RWPE1 (cell line): ENCODE measurements around the gene IFT52.

Experiments
- CTCF ChIA-PET: fragments of 350-600 bp; sonication (Branson Sonifier 250); formaldehyde crosslinking; extraction: SDS; loops from one replicate; lab custom pipeline; 2021; lab: Yijun Ruan, JAX
- POLR2A ChIA-PET: fragments of 400-600 bp; formaldehyde crosslinking; extraction: SDS; loops from one replicate; lab custom pipeline; 2020; ENCODE audit warnings: antibody characterized with exemption; ENCODE audit not compliant: low non-redundant PET; lab: Yijun Ruan, JAX
- DNase-seq: peaks from one replicate; pipeline ENCODE4 v3.0.0; 2012; ENCODE audit warnings: low spot score
- H3K27ac ChIP-seq: fragments of 450-650 bp; 2 replicates; pipeline ENCODE4 v1.5.1; 2017
- TF ChIP-seq, protein P1 (sequence below): fragments of 450-650 bp; conservative IDR thresholded peaks from 2 replicates; pipeline ENCODE4 v1.5.1; 2017; ENCODE audit warnings: low read depth, mild to moderate bottlenecking

Gene IFT52

DNA sequence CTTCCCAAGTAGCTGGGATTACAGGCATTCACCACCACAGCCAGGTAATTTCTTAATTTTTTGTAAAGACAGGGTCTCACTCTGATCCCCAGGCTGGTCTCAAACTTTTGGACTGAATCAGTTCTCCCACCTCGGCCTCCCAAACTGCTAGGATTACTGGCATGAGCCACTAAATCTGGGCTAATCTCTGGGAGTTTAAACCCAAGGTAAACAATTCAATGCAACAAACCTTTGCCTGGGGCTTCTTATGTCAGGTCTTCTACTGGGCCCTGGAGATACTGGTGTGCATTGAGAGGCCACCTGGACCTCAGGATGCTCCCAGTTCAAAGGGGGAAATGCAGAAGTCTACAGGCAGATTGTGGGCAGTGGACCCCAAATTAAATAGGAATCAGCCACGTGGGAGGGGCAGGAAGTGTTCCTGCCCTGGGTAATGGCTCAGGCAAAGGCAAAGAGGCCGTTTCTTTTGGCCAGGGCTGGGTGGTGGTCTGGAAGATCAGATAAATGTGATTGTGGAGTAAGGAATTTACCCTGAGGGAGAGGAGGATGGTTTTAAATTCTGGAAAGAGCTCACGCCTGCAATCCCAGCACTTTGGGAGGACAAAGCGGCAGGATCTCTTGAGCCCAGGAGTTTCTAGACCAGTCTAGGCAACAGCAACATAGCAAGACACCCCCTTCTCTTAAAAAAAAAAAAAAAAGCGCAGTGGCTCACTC lies 74.9 kb downstream of the IFT52 start:
- ChIA-PET CTCF (interaction anchor here (1.0 kb wide), 1 partner anchor 216 kb away, joined by 3 read pairs; no protein-coding TSS in a partner anchor), POLR2A (interaction anchor here (0.7 kb wide), 1 partner anchor 426 kb away, joined by 4 read pairs; no protein-coding TSS in a partner anchor)
- no peak for DNase-seq
- TF ChIP-seq, protein P1, sequence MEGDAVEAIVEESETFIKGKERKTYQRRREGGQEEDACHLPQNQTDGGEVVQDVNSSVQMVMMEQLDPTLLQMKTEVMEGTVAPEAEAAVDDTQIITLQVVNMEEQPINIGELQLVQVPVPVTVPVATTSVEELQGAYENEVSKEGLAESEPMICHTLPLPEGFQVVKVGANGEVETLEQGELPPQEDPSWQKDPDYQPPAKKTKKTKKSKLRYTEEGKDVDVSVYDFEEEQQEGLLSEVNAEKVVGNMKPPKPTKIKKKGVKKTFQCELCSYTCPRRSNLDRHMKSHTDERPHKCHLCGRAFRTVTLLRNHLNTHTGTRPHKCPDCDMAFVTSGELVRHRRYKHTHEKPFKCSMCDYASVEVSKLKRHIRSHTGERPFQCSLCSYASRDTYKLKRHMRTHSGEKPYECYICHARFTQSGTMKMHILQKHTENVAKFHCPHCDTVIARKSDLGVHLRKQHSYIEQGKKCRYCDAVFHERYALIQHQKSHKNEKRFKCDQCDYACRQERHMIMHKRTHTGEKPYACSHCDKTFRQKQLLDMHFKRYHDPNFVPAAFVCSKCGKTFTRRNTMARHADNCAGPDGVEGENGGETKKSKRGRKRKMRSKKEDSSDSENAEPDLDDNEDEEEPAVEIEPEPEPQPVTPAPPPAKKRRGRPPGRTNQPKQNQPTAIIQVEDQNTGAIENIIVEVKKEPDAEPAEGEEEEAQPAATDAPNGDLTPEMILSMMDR, result no peak
- no peak overlapping the region for H3K27ac ChIP-seq

GRCh38 chr20:43666376-43667328 lies 75.9 kb downstream of the IFT52 start, which contains the start of gene MYBL2:
Gene MYBL2 (plus strand): TSS chr20:43667114. CDS start chr20:43667284, 170 bp downstream.
- POLR2A ChIA-PET, result interaction anchor here (0.6 kb wide), 2 partner anchors 76 to 78 kb away, joined by 3 to 4 read pairs; partner anchors contain the start of gene IFT52
- H3K27ac ChIP-seq, result peak within 1 kb of the TSS; percentile 57
- TF ChIP-seq, protein P1, result no peak
- CTCF ChIA-PET, result interaction anchor here (0.6 kb wide), 2 partner anchors 226 to 423 kb away, joined by 5 to 7 read pairs; no protein-coding TSS in a partner anchor
- peak; percentile 87 for DNase-seq

- TF ChIP-seq, protein P1, result no peak
- ChIA-PET POLR2A (interaction anchor here (0.7 kb wide), 1 partner anchor 475 kb away, joined by 3 read pairs; no protein-coding TSS in a partner anchor), CTCF (interaction anchor here (0.6 kb wide), 1 partner anchor 572 kb away, joined by 5 read pairs; no protein-coding TSS in a partner anchor)
- peak overlapping the region; percentile 57 for H3K27ac ChIP-seq
- DNase-seq, result peak; percentile 65
Observed at GRCh38 chr20:43667341-43668132, 76.8 kb downstream of the IFT52 start.

DNA sequence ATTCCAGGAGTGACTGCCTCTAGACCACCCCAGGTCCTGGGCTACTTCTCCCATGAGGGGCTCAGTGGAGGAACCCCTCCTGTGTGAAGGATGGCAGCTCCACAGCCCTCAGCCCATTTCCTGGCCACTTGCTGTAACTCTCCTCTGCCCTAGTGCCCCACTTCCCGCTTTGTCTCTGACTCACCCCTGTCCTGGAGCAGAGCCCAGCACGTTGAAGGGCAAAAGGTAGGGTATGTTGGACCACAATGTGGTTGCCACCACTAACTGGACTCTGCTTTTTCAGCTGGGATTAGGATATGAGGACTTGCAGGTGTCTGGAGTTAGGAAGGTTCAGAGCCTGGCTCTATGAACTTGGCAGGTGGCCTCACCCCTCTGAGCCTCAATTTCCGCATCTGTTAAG lies 78.6 kb downstream of the IFT52 start:
- H3K27ac ChIP-seq, result peak overlapping the region; percentile 57
- CTCF ChIA-PET, result no interaction called here
- DNase-seq, result peak; percentile 31
- TF ChIP-seq, protein P1, result no peak
- POLR2A ChIA-PET, result no interaction called here

DNA sequence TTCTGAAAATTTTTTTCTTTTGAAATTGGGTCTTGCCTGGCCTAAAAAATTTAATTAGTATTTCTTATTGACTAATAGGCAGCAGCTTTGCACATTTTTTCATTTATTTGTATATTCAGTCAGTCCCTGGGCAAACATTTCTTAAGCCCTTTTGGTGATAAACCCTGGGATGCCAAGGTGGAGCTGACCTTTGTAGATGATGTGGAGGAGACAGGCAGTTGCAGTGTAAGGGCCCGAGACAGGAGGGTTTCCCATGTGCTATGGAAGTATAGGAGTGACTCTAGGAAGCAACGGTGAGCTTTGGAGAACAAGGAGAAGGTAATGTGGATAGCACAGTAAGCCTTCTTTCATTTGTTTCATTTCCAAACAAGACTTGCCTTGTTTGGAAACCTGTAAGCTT lies 79.7 kb downstream of the IFT52 start:
- ChIA-PET CTCF (interaction anchor here (0.7 to 1.2 kb wide), 3 partner anchors 9 to 509 kb away, joined by 3 read pairs; no protein-coding TSS in a partner anchor), POLR2A (no interaction called here)
- DNase-seq, result no peak
- no peak overlapping the region for H3K27ac ChIP-seq
- TF ChIP-seq, protein P1, result no peak
